GM12878 (cell line): ENCODE results near the gene PPP1R1A. TPM values are rescaled to one million over a fixed set of nuclear protein-coding genes. Genes with fewer than 3 reads are reported as not detected.

ENCODE experiments used
- ATAC-seq: fragments of 200-7000 bp; cut with Tn5 transposase; 3 replicates; pipeline ENCODE4 v1.9.1; 2020; ENCODE audit warnings: mild to moderate bottlenecking, moderate library complexity
- BruUV-seq: library from RNA; stranded (reverse); fragments of 400-500 nt; replicated peaks from 2 replicates; lab custom pipeline; 2021; lab: Mats Ljungman, UMichigan
- CTCF ChIA-PET: fragments of 300-600 bp; sonication (Branson Sonifier 250); formaldehyde crosslinking; extraction: SDS; loops from one replicate; lab custom pipeline; 2021; ENCODE audit warnings: inconsistent platforms; lab: Yijun Ruan, JAX
- POLR2A ChIA-PET: fragments of 350-600 bp; formaldehyde crosslinking; extraction: SDS; loops from one replicate; lab custom pipeline; 2021; ENCODE audit warnings: inconsistent platforms; lab: Charles Lee
- RAD21 ChIA-PET: fragments of 300-600 bp; sonication (Branson Sonifier 250); formaldehyde crosslinking; loops from one replicate; lab custom pipeline; 2023; ENCODE audit warnings: antibody characterized with exemption; ENCODE audit not compliant: unreplicated experiment; lab: Charles Lee
- SMC1A ChIA-PET: fragments of 300-600 bp; sonication (Branson Sonifier 250); formaldehyde crosslinking; loops from one replicate; lab custom pipeline; 2023; ENCODE audit not compliant: unreplicated experiment, uncharacterized antibody; lab: Charles Lee
- DNase-seq: peaks from one replicate; pipeline ENCODE4 v3.0.0-alpha.2; 2011; ENCODE audit warnings: low read depth, low spot score
- FAIRE-seq: peaks from 3 replicates; lab custom pipeline; 2011; peaks lifted over from hg19 to GRCh38; lab: Jason Lieb, UNC
- H2AFZ ChIP-seq: 2 replicates; pipeline ENCODE4 v1.6.0; 2011; ENCODE audit warnings: low read depth, low read length, control low read depth; ENCODE audit not compliant: control insufficient read depth
- H3K27ac ChIP-seq: 2 replicates; pipeline ENCODE4 v1.5.1; 2011; ENCODE audit warnings: control low read depth; ENCODE audit not compliant: control insufficient read depth, insufficient read depth
- H3K27me3 ChIP-seq, 2 experiments: replicated peaks in 1 of 2; 2 replicates each; pipeline versions ENCODE4 v1.6.0 to v1.6.1; 2011; ENCODE audit warnings: low read length in 1 of 2; ENCODE audit not compliant: control insufficient read depth in 2 of 2, insufficient read depth in 2 of 2
- H3K36me3 ChIP-seq, 2 experiments: 2 replicates each; pipeline ENCODE4 v1.5.1; 2011; ENCODE audit warnings: low read length in 1 of 2; ENCODE audit not compliant: control insufficient read depth in 2 of 2, insufficient read depth in 2 of 2
- H3K4me1 ChIP-seq: 2 replicates; pipeline ENCODE4 v1.6.1; 2011; ENCODE audit warnings: mild to moderate bottlenecking, low read length, moderate library complexity, mixed read lengths; ENCODE audit not compliant: control insufficient read depth, insufficient read depth
- H3K4me2 ChIP-seq: 2 replicates; pipeline ENCODE4 v1.6.0; 2011; ENCODE audit warnings: control low read depth; ENCODE audit not compliant: control insufficient read depth, insufficient read depth
- H3K4me3 ChIP-seq: fragments of 200-600 bp; sonication (generic); 2 replicates; pipeline ENCODE4 v1.5.1; 2016
- H3K79me2 ChIP-seq: 2 replicates; pipeline ENCODE4 v1.6.0; 2011; ENCODE audit warnings: low read length; ENCODE audit not compliant: control insufficient read depth, insufficient read depth
- H3K9ac ChIP-seq: 2 replicates; pipeline ENCODE4 v1.8.0; 2011; ENCODE audit warnings: low read length, control low read depth, mixed read lengths; ENCODE audit not compliant: control insufficient read depth, insufficient read depth
- H3K9me3 ChIP-seq: replicated peaks from 3 replicates; pipeline ENCODE4 v1.5.1; 2011; ENCODE audit warnings: mild to moderate bottlenecking, low read length; ENCODE audit not compliant: control insufficient read depth, insufficient read depth
- H4K20me1 ChIP-seq: 2 replicates; pipeline ENCODE4 v1.6.0; 2011; ENCODE audit not compliant: control insufficient read depth, insufficient read depth
- CUX1 ChIP-seq: IDR thresholded peaks from 2 replicates; pipeline ENCODE4 v1.6.1; 2012; ENCODE audit warnings: improper control_type of control experiment, low read depth, low read length; ENCODE audit not compliant: insufficient replicate concordance
- KLF5 ChIP-seq: fragments of 450-650 bp; IDR thresholded peaks from 2 replicates; pipeline ENCODE4 v1.6.1; 2014; ENCODE audit warnings: mild to moderate bottlenecking; ENCODE audit not compliant: partially characterized antibody
- RFX5 ChIP-seq: IDR thresholded peaks from 2 replicates; pipeline ENCODE4 v1.6.1; 2011; ENCODE audit warnings: low read depth, low read length, improper control_type of control experiment
- WGBS: methylation state at CpG from one replicate; pipeline ENCODE4 v1.1.6; 2016; ENCODE audit warnings: low lambda C conversion rate; ENCODE audit not compliant: insufficient replicate concordance, insufficient coverage; ENCODE audit errors: missing lambda C conversion rate; 5-methylcytosine and 5-hydroxymethylcytosine counted together
- in situ Hi-C: fragments of 300-500 bp; cut with MboI; formaldehyde crosslinking; loops from 9 replicates; pipeline ENCODE4 v1.14.3; 2018; ENCODE audit warnings: mixed read lengths
- intact Hi-C: fragments of 100-400 bp; cut with micrococcal nuclease; formaldehyde crosslinking; loops from one replicate; pipeline ENCODE4 v1.14.2; 2022; ENCODE audit not compliant: unreplicated experiment
- polyA plus RNA-seq, 11 experiments: library from polyadenylated mRNA; depleted of rRNA in 4 of 11; unstranded in 6 of 11; stranded (reverse) in 5 of 11; fragments of >200 nt; fragmentation: Nextera tagmentation in 4 of 11; fragmentation: Illumina TruSeq in 1 of 11; extraction: Ambion mirVana in 4 of 11; extraction: Trizol in 1 of 11; gene quantifications; 1 replicate in 1 of 11; 2 replicates in 10 of 11; pipeline versions ENCODE4 v1.2.1 to v1.2.3, GENCODE V29; 2011 to 2016; ENCODE audit warnings: inconsistent platforms in 2 of 11, missing spikeins in 2 of 11, low read depth in 1 of 11
- total RNA-seq, 4 experiments: library from RNA; depleted of rRNA in 3 of 4; stranded (reverse); fragments of >200 nt in 3 of 4; fragmentation: Illumina TruSeq in 1 of 4; extraction: Trizol in 1 of 4; gene quantifications; 2 replicates each; pipeline versions ENCODE4 v1.2.1 to v1.2.3, GENCODE V29; 2013 to 2021
- TF ChIP-seq, protein P1 (sequence below): fragments of 450-650 bp; IDR thresholded peaks from 2 replicates; pipeline ENCODE4 v1.6.1; 2017; ENCODE audit warnings: mild to moderate bottlenecking, moderate library complexity

PPP1R1A gene
- total and polyA plus RNA-seq, 10 of the 15 experiments (the other 5 are each of a cell fraction or from before 2014, with no cell fraction given): 0.03 to 0.08 (median 0.07) TPM; not detected in 7

- BruUV-seq: no TSS peak
- 0 out of 2 replicates have a peak overlapping the region, but pooled peaks have one; percentile 12 for H3K9ac ChIP-seq
- ChIA-PET POLR2A (interaction anchor here (0.9 to 1.6 kb wide), 4 partner anchors 12 to 63 kb away, joined by 3 to 8 read pairs (median 4); partner anchors contain the start of genes NCKAP1L and PDE1B), RAD21 (interaction anchor here (1.4 kb wide), 2 partner anchors 162 to 1555 kb away, joined by 3 to 5 read pairs; partner anchors contain the start of gene EIF4B), SMC1A (interaction anchor here (1.1 to 1.7 kb wide), 4 partner anchors 12 to 161 kb away, joined by 3 to 7 read pairs (median 6); partner anchors contain the start of gene NCKAP1L), CTCF (interaction anchor here (1.0 to 1.8 kb wide), 6 partner anchors 10 to 162 kb away, joined by 3 to 12 read pairs (median 4); no protein-coding TSS in a partner anchor)
- WGBS: 17% methylated on average over 3 of the region's 3 CpGs
- peaks cover 19% of the 10 kb centered on the region for H3K4me1 ChIP-seq
- in situ Hi-C loops (no loop called here), intact Hi-C loops (no loop called here)
- TF ChIP-seq, protein P1, sequence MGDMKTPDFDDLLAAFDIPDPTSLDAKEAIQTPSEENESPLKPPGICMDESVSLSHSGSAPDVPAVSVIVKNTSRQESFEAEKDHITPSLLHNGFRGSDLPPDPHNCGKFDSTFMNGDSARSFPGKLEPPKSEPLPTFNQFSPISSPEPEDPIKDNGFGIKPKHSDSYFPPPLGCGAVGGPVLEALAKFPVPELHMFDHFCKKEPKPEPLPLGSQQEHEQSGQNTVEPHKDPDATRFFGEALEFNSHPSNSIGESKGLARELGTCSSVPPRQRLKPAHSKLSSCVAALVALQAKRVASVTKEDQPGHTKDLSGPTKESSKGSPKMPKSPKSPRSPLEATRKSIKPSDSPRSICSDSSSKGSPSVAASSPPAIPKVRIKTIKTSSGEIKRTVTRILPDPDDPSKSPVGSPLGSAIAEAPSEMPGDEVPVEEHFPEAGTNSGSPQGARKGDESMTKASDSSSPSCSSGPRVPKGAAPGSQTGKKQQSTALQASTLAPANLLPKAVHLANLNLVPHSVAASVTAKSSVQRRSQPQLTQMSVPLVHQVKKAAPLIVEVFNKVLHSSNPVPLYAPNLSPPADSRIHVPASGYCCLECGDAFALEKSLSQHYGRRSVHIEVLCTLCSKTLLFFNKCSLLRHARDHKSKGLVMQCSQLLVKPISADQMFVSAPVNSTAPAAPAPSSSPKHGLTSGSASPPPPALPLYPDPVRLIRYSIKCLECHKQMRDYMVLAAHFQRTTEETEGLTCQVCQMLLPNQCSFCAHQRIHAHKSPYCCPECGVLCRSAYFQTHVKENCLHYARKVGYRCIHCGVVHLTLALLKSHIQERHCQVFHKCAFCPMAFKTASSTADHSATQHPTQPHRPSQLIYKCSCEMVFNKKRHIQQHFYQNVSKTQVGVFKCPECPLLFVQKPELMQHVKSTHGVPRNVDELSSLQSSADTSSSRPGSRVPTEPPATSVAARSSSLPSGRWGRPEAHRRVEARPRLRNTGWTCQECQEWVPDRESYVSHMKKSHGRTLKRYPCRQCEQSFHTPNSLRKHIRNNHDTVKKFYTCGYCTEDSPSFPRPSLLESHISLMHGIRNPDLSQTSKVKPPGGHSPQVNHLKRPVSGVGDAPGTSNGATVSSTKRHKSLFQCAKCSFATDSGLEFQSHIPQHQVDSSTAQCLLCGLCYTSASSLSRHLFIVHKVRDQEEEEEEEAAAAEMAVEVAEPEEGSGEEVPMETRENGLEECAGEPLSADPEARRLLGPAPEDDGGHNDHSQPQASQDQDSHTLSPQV: no peak
- TF ChIP-seq CUX1 (no peak), KLF5 (no peak), RFX5 (no peak)
- peak; percentile 8 for ATAC-seq
- H3K4me3 ChIP-seq: peak overlapping the region; percentile 63
- peak overlapping the region; percentile 94 for H2AFZ ChIP-seq
- peak overlapping the region; percentile 92; the same call in 1 of the 2 replicates for H3K4me2 ChIP-seq
- H4K20me1 ChIP-seq: no peaks in the 10 kb centered on the region
- FAIRE-seq: no peak
- DNase-seq: no peak
- no peaks in the 10 kb centered on the region for H3K27me3 ChIP-seq
- no peaks in the 10 kb centered on the region for H3K36me3 ChIP-seq
- H3K27ac ChIP-seq: peak overlapping the region; percentile 39
- H3K79me2 ChIP-seq: no peaks in the 10 kb centered on the region
- H3K9me3 ChIP-seq: no peaks in the 10 kb centered on the region
These were observed 27.3 kb downstream of the PPP1R1A start for GRCh38 chr12:54561164-54561563.
